ENCODE results near the gene ITGA11.

The ITGA11 gene

DNA sequence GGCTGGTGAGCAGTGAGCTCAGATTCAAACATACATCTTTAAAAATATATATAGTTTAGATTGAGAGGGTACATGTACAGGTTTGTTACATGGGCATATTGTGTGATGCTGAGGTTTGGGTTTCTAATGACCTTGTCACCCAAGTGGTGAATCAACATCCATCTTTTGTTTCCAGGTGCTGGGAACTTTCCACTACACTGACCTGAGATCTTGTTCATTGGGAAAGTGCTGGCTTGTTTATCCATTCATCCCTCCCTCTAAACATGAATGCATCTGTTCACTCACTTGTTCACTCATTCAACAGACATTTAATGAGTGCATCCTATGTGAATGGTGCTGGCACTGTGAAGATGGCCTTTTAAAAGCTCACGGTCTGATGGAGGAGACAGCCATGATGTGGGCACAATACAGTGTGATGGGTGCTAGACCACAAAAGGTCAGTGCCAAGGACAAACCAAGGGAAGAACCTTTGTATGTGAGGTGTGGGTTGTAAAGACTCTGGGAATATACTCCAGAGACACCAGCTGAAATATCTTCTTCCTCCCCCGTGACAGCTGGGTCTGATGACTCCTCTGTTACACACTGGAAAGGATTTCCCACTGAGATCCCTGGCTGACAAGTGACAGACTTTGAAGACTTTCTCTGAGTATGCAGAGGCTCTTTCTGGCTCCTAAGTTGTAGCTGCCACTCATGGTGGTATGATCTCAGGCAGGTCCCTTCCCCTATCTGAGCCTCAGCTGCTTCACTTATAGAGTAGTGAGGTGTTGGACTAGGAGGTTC is 16.2 kb upstream of the ITGA11 start:
- no peak for DNase-seq (ENCODE audit: low spot score)

DNA sequence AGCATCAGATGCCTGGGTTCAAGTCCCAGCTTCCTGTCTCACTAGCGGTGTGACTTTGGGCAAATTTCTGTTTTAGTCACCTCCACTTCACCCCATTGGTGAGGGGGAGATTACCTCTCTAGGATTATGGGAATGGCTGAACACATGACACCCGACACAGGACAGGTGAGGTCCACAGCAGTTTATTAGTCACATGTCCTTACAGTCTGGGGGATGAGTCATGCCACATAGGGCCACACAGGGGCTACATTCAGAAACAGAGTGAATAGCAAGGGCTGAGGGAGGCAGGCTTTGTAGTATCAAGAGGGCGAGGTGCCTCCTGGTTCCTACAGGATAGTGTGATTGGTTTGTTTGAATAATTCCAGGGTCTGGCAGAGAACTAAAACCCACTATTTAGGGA is 15.2 kb upstream of the ITGA11 start:
- no peak for DNase-seq (ENCODE audit: low spot score)

DNA sequence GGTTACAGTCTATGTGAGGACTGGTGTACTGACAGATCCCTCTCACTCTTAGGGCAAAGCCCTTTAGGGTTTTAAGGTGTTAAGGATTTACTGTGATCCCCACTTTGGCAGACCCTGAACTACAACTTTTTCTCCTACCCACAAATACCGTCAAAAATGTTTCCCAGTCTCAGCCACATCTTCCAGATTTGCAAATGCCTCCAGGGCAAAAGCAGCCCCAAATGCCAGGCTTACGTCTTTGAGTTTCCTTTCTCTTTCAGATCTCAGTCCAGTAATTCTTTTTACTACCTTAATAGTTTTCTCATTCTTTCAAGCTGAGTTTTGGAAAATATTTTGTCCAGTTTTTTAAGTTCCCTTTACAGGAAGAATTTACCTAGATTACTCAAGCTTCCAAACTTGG is 13.4 kb upstream of the ITGA11 start:
- no peak for DNase-seq (ENCODE audit: low spot score)

DNA sequence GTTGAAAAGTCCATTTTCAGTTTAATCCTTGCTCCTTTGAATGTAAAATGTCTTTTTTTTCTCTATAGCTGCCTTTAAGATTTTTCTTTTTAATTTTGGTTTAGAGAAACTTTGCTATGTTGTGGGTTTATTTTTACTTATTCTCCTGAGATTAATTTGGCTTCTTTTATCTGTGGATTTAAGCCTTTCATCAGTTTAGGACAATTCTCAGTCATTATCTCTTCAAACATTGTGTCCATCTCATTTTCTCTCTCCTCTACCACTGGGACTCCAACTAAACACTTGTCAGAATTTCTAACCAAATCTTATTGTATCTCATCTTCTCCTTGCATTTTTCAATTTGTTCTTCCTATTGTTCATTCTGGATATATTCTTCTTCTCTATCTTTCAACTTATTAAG is 12.4 kb upstream of the ITGA11 start:
- no peak for DNase-seq (ENCODE audit: low spot score)

DNA sequence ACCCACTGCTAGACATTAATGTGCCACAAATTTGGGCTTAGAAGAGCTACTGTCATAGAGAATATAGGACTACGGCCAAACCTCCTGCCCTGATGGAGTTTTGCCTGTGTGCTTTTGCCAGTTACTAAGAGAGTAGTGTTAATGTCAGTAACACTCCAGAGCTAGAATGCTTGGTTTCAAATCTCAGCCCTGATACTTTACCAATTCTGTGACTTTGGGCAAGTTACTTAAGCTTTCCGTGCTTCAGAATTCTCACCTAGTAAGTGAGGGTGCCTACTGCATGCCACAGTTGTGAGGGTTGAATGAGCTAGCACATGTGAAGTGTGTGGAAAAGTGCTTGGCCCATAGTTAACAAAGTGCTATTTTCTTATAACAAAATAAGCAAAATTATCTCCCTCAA is 10.9 kb upstream of the ITGA11 start:
- DNase-seq (ENCODE audit: low spot score), result no peak

DNA sequence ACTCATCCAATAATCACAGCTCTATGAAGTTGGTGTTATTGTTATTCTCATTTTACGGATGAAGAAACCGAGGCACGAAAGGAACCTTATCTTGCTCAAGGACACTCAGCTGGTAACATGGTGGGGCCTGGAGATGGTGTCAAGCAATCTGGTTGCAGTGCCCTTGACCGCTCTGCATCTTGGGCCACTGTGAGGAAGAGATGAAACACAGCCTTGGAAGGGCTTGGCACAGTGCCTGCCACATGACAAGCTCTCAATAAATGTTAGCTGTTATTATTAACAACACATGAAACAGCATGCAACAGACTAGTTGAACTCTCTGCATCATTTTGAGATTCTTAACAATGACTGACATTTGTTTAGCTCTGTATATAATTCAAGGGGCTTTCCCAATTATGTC is 10.1 kb upstream of the ITGA11 start:
- DNase-seq (ENCODE audit: low spot score), result no peak

DNA sequence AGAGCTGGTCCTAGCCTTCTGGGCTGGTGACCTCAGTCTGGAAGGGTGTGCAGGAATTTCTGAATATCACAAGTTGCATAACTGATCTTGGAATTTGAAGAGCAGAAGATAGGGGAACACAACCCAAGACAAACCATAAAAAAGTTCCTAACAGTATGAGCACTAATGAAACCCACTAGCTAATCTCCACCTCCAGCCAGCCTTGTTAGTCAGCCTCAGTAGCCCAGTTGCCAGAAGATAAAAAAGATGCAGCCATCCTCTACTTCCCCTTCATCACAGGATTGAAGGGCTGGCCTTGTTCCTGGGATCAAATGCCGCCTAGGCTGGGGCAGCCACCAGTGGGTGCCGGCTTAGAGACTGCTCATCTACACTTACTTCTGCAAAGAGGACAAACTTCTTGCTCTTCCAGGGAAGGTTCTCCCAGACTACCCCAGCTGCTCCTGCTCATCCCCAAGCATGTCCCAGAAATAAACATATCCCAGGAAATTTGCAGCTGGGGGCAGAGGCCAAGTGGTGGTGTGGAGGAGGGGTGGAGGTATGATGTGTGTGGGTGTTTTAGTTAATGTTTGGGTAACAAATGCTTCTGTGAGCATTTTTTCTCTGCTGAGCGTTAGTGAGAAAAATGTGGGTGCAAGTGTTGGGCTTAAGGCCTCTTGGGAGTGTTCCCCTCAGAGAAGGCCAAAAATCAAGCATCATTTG is 9.2 kb upstream of the ITGA11 start:
- DNase-seq (ENCODE audit: low spot score), result no peak

DNA sequence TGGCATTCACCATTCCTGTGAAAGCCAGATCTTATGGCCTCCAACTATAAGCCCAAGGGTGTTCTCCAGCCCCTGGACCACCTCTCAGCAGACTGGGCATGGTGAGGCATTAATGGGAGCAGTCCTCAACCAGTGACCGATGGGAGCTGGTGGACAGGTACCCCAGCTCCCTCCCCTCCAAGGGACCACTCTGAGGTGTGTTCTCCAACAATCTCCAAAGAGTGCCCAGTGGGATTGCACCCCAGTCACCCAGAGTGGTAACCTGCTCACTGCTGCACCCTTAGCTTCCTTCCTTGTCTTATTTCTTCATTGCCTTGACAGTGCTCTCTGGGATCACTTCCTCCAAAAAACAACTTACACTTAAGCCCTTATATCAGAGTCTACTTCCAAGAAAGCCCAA is 8.2 kb upstream of the ITGA11 start:
- DNase-seq (ENCODE audit: low spot score), result no peak

DNA sequence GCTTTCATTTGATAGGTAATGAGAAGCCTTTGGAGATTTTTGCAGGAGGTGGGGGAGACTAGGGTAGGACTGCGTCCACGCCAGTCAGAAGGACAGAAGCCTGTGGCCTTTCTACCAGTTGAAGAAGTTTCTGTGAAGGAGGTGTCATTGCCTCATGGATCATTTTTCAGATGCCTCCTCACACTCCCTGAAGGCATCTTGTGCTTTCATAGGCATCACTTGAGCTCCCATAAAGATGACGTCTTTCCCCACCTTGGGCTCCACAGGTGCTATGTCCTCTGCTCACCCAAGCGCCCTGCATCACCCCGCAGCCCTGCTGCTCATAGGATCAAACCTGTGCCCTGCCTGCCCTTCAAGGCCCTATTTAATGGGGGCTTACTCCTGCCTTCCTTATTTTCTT is 7.5 kb upstream of the ITGA11 start:
- no peak for DNase-seq (ENCODE audit: low spot score)

DNA sequence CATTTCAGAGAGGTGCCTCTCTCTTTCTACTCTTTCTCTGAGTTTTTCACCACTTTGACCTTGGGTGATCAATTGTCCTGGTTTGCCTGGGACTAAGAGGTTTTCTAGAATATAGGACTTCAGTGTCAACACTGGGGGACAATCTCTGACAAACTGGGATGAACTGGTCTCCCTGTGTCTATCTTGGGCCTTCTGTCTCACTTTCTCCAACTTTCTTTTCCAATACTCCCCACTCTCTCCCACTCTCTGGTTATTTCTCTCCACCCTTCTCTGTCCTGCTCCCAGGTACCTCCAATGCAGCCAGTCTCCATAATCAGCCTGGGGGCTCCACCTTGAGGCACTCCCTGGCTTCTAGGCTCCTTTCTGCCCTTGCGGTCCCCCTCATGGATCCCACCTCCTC is 4.7 kb upstream of the ITGA11 start:
- no peak for DNase-seq (ENCODE audit: low spot score)

DNA sequence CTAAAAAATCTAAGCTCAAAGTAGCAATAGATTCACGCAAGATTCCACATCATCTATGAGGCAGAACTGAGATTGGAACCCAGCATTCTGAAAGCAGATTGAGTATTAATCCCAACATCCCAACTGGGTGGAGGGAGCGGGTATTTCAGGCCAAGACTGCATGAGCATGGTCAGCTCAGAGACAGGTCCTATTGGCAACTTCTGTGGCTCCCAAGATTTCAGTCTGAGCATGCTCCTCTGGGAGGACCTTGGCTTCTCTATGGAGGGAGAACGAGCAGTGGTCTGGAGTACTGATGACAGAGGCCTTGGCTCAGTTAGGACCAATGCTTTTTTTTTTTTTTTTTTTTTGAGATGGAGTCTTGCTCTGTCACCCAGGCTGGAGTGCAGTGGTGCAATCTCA is 4.0 kb upstream of the ITGA11 start:
- no peak for DNase-seq (ENCODE audit: low spot score)

DNA sequence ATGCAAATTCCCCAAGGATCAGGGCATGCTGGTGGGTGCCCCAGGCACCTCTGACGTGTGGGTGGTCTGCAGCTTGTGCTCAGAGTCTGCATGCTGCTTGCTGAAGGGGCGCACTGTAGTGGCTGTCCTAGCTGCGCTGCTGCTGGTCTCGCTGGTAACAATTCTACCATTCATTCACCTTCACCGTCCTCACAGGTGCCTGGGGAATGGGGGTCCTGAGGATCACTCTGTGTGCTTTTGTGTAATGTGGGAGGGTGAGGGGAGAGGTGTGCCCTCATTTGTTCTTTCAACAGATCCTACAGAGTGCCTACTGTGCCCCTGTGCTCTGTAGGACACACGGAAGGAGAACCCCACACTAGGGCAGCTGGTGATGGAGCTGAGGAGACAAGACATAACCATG is 2.1 kb upstream of the ITGA11 start:
- DNase-seq (ENCODE audit: low spot score), result no peak

DNA sequence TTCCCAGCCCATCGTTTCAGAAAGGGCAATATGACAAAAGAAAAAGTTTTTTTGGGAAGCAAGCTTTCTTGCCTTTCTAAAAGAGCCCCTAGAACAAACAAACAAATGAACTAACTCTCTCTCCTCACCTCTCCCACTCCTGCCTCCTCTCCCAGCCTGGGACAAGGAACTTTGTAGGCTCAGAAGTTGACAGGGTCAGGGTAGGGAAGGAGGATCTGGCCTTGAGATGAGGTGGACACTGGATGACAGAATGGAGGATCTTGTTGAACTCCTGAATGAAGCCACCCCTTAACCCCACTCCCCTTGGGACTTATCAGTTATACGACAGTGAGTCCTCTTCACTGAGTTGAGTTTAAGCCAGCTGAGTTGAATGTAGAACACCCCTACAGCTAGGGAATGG is 1.6 kb upstream of the ITGA11 start:
- DNase-seq (ENCODE audit: low spot score), result no peak

DNA sequence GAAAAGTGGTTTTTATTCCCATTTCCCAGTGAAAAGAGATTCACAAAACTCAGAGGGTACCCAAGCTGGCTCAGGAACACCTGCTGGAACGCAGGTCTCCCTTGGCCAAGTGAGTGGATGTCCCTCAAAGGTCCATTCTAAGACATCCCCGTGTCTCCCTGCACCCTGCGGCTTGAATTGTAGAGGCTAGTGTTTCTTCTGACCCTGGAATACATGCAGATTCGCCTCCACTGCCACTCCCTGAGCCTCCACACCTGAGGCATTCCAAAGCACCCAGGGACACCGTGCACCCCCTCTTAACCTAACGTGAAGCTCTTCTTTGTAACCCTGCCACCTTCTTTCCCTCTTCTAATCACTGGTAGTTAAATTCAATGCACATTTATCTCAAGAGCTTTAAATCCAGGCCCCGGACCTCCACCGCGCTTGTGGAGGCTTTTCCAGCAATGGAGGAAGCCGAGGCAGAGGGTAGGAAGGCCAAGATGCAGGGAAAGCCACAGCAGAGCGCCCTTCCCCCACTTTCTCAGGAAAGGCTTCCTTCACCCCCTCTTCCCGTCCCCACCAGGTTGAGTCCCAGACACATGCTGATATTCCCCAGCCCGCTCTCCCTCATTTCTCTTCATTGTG is 590 bp upstream of the ITGA11 start:
- DNase-seq (ENCODE audit: low spot score), result no peak

DNA sequence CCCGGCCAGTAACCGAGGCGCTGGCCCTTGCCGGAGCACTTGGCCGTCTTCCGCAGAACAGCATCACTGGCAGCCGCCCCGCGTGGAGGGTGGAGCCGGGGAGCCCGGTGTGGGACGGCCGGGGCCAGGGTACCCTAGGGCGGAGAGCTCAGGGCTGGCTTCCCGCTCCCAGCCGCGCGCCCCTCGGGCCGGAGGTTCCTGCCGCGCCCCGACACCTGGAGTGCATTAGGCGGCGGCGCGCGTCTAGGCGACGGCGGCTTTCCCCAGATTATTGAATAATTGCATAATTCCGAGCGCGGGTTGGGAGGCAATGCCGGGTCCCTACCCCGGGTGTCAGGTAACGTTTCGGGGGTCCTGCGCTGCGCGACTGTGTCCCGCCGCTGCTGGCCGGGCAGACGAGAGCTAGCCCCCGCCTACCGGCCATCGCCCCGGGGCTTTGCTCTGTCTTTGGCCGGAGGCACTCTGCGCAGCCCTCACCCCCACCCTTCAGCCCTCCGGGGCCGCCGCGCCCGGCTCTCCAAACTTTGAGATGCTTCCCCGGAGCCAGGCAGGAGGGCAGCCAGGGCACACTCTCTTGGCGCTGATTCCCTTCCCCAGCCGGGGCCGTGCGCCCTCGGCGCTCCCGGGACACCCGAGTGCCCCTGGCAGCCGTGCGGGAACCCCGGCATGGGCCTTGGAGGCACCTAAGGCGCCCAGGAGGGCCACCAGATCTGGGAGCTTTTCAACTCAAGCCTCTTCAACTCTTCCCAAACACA is 749 bp downstream of the ITGA11 start:
- no peak for DNase-seq (ENCODE audit: low spot score)

DNA sequence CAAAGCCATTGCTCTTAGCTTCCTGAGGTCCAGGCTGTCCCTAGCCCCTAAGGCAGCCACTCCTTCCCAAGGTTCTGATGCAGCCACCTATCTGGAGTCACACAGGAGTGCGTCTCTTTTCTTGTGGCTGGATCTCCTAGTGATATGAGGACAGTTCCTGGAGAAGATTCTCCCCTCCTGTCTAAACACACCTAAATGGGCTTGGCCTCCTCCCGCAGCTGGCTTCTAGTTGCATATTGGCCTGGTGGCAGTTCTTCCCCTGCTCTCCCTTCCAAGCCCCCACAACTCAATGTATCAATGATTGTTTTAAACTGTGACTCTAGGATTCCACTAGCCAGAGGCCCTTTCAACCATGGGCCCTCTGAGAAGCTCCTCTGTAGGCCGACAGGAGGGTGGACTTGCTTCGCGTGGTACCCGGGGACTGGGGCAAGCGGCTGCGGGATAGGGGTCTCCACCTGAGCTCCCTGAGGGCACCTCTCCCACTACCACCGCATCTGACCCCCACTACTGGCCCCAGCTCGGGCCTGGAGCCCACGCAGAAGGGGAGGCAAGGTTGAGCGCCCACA is 1.4 kb downstream of the ITGA11 start:
- DNase-seq (ENCODE audit: low spot score), result no peak

DNA sequence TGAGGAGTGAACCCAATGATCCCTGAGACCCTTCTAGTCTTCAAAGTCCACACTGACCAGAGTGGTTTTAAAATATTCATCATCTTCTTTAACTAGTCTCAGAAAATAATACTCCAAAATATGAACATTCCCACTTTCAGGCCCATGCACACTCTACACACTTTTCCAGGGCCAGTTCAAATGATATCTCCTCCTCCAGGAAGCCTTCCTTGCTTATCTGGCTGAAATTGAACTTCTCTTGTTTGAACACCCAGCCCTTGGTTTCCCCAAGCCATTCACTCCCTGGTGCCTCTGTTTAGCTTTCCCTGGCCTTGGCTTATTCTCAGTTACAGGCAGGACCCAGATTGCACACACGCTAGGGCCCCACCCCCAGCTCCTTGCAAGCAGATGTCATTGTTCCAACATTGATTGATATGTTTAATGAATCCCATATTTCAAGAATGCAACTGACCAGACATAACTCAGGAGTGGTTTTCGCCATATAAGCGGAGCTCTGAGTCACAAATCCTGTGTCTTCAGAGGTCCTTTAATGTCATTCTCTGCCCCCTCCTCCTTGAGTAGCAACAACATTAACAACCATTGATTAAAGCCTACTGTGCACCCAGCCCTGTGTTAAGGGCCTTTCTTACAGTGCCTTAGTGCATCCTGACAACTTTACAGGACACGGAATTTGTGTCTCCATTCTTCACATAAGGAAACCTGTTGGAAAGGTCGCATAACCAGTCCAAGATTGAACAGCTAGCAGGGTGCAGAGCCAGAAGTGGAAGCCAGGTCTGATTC is 2.1 kb downstream of the ITGA11 start:
- no peak for DNase-seq (ENCODE audit: low spot score)

DNA sequence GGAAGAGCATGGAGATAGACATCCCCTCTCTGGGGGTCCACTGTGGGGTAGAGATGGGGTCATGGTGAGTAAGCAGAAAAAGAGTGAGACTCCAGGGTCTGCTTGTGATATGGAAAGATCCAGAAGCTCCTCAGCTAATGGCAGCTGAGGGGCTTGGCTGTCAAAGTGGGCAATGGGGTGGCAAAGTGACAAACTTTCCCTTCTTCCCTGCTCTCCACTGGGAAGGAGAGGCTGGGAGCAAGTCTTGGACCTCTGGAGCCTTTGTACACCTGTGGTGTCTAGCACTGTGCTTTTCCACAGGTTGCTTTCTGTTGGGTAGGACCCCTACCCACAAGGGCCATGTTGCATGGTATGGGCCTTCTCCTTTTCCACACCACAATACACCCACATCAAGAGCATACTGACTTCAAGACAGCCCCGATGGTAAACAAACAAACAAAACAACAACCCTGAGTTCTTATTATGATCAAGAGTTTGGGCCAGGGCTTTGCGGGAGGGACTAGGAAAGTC is 3.5 kb downstream of the ITGA11 start:
- no peak for DNase-seq (ENCODE audit: low spot score)

DNA sequence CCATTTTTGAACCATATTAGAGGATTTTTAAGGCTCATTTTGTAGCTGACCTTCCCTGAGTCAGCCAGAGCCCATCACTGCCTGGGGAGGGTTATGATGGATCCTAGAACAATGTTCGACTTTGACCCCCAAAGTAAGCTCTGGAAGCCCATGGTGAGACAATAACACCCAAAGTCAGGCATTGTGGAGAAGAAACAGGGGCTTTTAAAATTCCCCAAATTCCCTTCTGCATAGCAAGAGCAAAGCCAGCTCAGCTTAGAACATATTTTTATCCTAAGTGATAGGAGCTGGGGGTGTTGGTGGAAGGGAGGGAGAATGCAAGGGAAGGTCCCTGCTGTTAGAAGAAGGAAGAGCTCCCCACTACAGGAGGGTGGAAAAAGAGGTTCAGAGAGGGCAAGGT is 4.0 kb downstream of the ITGA11 start:
- DNase-seq (ENCODE audit: low spot score), result no peak

DNA sequence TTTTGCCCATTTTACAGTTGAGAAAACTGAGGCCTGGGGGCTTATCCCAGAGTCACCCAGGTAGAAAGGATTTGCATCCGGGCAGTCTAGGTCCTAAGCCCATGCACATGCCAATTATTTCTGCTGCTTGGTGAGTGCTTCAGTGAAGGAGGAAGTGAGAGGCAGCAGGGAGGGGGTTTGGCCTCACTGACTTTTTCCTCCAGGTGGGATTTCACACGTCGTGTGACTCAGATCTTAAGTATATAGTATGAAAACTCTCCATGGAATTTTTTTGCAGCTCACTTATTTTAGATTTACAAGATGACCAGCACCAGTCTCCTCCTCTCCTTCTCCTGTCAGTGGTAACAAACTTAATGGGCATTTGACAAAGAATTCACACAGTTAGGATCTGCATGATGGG is 4.6 kb downstream of the ITGA11 start:
- no peak for DNase-seq (ENCODE audit: low spot score)

DNA sequence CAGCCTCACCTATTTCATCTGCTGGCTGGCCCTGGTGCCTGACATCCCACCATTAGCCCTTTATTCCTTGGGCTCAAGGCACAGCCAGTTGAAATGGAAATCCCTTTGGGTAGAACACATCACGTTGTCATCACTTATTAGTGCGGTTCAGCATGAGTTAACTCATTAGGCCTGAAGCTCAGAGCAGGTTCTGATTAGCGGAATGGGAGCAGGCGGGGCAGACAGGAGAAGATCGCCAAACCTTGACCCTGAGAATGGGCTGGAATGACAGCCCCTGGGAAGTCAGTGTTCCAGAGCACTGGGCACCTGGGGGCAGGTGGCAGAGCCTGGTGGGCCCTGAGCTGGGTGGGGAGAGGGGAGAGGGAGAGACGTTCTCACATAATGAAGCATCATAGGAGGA is 5.8 kb downstream of the ITGA11 start:
- no peak for DNase-seq (ENCODE audit: low spot score)
